Liver (tissue), 3 donors: ENCODE data around the gene LRMDA.

Experiments used
- FOXA1 ChIP-seq: IDR thresholded peaks from 2 replicates; pipeline ENCODE4 v1.6.1; 2016; ENCODE audit warnings: antibody characterized with exemption
- GABPA ChIP-seq, 2 donors: IDR thresholded peaks in 1 of 2; conservative IDR thresholded peaks in 1 of 2; 2 replicates each; pipeline ENCODE4 v1.6.1; 2016; ENCODE audit warnings: antibody characterized with exemption in 2 of 2, mild to moderate bottlenecking in 1 of 2, moderate library complexity in 1 of 2
- HNF4A ChIP-seq, 2 donors: conservative IDR thresholded peaks; 2 replicates each; pipeline ENCODE4 v1.6.1; 2016; ENCODE audit warnings: antibody characterized with exemption in 2 of 2, mild to moderate bottlenecking in 2 of 2
- JUND ChIP-seq, 2 donors: IDR thresholded peaks; 2 replicates each; pipeline ENCODE4 v1.6.1; 2016; ENCODE audit warnings: antibody characterized with exemption in 2 of 2
- RAD21 ChIP-seq, 2 donors: IDR thresholded peaks; 2 replicates each; pipeline ENCODE4 v1.6.1; 2016; ENCODE audit warnings: antibody characterized with exemption in 2 of 2, mild to moderate bottlenecking in 2 of 2
- RXRA ChIP-seq, 2 donors: IDR thresholded peaks; 2 replicates each; pipeline ENCODE4 v1.6.1; 2017 to 2018; ENCODE audit warnings: antibody characterized with exemption in 2 of 2, mild to moderate bottlenecking in 1 of 2
- SP1 ChIP-seq: IDR thresholded peaks from 2 replicates; pipeline ENCODE4 v1.6.1; 2018; ENCODE audit warnings: antibody characterized with exemption, mild to moderate bottlenecking
- TAF1 ChIP-seq: conservative IDR thresholded peaks from 2 replicates; pipeline ENCODE4 v1.6.1; 2016; ENCODE audit warnings: antibody characterized with exemption, mild to moderate bottlenecking
- YY1 ChIP-seq: IDR thresholded peaks from 2 replicates; pipeline ENCODE4 v1.6.1; 2016; ENCODE audit warnings: antibody characterized with exemption, mild to moderate bottlenecking
- TF ChIP-seq, protein P1 (sequence below): fragments of 150-350 bp; IDR thresholded peaks from 2 replicates; pipeline ENCODE4 v1.5.1; 2017; ENCODE audit warnings: improper control_type of control experiment, low read depth, low read length; ENCODE audit not compliant: missing input control
- TF ChIP-seq, protein P2 (sequence below): IDR thresholded peaks from 2 replicates; pipeline ENCODE4 v1.6.1; 2016; ENCODE audit warnings: antibody characterized with exemption
- TF ChIP-seq, protein P3 (sequence below): IDR thresholded peaks from 2 replicates; pipeline ENCODE4 v1.6.1; 2016; ENCODE audit warnings: antibody characterized with exemption, mild to moderate bottlenecking
- TF ChIP-seq, protein P4 (sequence below): IDR thresholded peaks from 2 replicates; pipeline ENCODE4 v1.6.1; 2016; ENCODE audit warnings: antibody characterized with exemption
- TF ChIP-seq, protein P5 (sequence below): IDR thresholded peaks from 2 replicates; pipeline ENCODE4 v1.6.1; 2016; ENCODE audit warnings: antibody characterized with exemption
- donor health status: healthy.
- donor health status: healthy.

DNA sequence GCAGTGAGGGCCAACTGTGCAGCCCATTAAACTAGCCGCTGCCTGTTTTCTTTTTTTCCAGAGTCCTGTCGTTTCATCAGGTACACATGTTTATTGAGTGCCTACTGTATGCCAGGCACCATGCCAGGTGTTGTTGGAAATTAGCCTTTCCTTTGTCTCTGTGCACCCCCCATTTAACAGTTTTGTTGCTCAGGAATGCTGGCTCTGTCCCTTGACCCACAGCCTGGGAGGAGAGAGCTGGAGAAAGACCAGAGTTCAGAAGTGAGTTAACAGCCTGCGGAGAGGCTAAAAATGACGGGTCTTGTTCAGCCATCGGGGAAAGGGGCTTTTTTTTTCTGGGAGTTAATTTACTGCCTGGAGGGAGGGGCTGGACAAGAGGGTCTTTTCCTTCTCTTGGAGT, 1.3 kb downstream of the LRMDA start:
- TF ChIP-seq, protein P1, sequence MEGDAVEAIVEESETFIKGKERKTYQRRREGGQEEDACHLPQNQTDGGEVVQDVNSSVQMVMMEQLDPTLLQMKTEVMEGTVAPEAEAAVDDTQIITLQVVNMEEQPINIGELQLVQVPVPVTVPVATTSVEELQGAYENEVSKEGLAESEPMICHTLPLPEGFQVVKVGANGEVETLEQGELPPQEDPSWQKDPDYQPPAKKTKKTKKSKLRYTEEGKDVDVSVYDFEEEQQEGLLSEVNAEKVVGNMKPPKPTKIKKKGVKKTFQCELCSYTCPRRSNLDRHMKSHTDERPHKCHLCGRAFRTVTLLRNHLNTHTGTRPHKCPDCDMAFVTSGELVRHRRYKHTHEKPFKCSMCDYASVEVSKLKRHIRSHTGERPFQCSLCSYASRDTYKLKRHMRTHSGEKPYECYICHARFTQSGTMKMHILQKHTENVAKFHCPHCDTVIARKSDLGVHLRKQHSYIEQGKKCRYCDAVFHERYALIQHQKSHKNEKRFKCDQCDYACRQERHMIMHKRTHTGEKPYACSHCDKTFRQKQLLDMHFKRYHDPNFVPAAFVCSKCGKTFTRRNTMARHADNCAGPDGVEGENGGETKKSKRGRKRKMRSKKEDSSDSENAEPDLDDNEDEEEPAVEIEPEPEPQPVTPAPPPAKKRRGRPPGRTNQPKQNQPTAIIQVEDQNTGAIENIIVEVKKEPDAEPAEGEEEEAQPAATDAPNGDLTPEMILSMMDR, result no peak
- TF ChIP-seq, protein P2, sequence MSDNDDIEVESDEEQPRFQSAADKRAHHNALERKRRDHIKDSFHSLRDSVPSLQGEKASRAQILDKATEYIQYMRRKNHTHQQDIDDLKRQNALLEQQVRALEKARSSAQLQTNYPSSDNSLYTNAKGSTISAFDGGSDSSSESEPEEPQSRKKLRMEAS, result no peak
- peak in 1 of 2 donors; percentile 7 for TF ChIP-seq RAD21 (IDR thresholded peaks at IDR 0.05)
- TF ChIP-seq FOXA1, result no peak
- TF ChIP-seq GABPA (IDR thresholded peaks at IDR 0.05 in 1 of 2, conservative IDR thresholded peaks at IDR 0.05 in 1 of 2), result no peak
- no peak for TF ChIP-seq TAF1
- TF ChIP-seq, protein P3, sequence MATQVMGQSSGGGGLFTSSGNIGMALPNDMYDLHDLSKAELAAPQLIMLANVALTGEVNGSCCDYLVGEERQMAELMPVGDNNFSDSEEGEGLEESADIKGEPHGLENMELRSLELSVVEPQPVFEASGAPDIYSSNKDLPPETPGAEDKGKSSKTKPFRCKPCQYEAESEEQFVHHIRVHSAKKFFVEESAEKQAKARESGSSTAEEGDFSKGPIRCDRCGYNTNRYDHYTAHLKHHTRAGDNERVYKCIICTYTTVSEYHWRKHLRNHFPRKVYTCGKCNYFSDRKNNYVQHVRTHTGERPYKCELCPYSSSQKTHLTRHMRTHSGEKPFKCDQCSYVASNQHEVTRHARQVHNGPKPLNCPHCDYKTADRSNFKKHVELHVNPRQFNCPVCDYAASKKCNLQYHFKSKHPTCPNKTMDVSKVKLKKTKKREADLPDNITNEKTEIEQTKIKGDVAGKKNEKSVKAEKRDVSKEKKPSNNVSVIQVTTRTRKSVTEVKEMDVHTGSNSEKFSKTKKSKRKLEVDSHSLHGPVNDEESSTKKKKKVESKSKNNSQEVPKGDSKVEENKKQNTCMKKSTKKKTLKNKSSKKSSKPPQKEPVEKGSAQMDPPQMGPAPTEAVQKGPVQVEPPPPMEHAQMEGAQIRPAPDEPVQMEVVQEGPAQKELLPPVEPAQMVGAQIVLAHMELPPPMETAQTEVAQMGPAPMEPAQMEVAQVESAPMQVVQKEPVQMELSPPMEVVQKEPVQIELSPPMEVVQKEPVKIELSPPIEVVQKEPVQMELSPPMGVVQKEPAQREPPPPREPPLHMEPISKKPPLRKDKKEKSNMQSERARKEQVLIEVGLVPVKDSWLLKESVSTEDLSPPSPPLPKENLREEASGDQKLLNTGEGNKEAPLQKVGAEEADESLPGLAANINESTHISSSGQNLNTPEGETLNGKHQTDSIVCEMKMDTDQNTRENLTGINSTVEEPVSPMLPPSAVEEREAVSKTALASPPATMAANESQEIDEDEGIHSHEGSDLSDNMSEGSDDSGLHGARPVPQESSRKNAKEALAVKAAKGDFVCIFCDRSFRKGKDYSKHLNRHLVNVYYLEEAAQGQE, result no peak
- no peak for TF ChIP-seq JUND (IDR thresholded peaks at IDR 0.05)
- TF ChIP-seq, protein P4, sequence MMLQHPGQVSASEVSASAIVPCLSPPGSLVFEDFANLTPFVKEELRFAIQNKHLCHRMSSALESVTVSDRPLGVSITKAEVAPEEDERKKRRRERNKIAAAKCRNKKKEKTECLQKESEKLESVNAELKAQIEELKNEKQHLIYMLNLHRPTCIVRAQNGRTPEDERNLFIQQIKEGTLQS, result no peak
- TF ChIP-seq YY1, result no peak
- TF ChIP-seq, protein P5, sequence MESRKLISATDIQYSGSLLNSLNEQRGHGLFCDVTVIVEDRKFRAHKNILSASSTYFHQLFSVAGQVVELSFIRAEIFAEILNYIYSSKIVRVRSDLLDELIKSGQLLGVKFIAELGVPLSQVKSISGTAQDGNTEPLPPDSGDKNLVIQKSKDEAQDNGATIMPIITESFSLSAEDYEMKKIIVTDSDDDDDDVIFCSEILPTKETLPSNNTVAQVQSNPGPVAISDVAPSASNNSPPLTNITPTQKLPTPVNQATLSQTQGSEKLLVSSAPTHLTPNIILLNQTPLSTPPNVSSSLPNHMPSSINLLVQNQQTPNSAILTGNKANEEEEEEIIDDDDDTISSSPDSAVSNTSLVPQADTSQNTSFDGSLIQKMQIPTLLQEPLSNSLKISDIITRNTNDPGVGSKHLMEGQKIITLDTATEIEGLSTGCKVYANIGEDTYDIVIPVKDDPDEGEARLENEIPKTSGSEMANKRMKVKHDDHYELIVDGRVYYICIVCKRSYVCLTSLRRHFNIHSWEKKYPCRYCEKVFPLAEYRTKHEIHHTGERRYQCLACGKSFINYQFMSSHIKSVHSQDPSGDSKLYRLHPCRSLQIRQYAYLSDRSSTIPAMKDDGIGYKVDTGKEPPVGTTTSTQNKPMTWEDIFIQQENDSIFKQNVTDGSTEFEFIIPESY, result no peak
- no peak for TF ChIP-seq SP1
- TF ChIP-seq HNF4A (conservative IDR thresholded peaks at IDR 0.05), result peak in 1 of 2 donors; percentile 22
- peak in 1 of 2 donors; percentile 9 for TF ChIP-seq RXRA (IDR thresholded peaks at IDR 0.05)
